HCT116 (cell line): ENCODE measurements around the gene AXIN1.

Experiments used
- ELF1 ChIP-seq: IDR thresholded peaks from 2 replicates; pipeline ENCODE4 v1.6.1; 2012; ENCODE audit warnings: low read depth, borderline replicate concordance
- EZH2phosphoT487 ChIP-seq: fragments of 200-600 bp; IDR thresholded peaks from 2 replicates; pipeline ENCODE4 v1.6.1; 2018; ENCODE audit warnings: antibody characterized with exemption, borderline replicate concordance
- FOSL1 ChIP-seq: IDR thresholded peaks from 2 replicates; pipeline ENCODE4 v1.6.1; 2012; ENCODE audit warnings: low read depth
- POLR2A ChIP-seq: IDR thresholded peaks from 2 replicates; pipeline ENCODE4 v1.7.0; 2011; ENCODE audit warnings: borderline replicate concordance; ENCODE audit not compliant: insufficient read depth, insufficient read length; ENCODE audit errors: extremely low read depth
- POLR2AphosphoS5 ChIP-seq: IDR thresholded peaks from 2 replicates; pipeline ENCODE4 v1.6.1; 2011; ENCODE audit warnings: mild to moderate bottlenecking, low read depth, low read length, moderate library complexity
- SRF ChIP-seq: IDR thresholded peaks from 2 replicates; pipeline ENCODE4 v1.6.1; 2012; ENCODE audit warnings: low read depth
- YY1 ChIP-seq: IDR thresholded peaks from 2 replicates; pipeline ENCODE4 v1.6.1; 2011; ENCODE audit warnings: low read length, low read depth, moderate library complexity, mild to moderate bottlenecking; ENCODE audit not compliant: insufficient replicate concordance; ENCODE audit errors: extremely low read depth
- TF ChIP-seq, protein P1 (sequence below), 3 experiments: fragments of 200-600 bp in 1 of 3; sonication (generic) in 1 of 3; IDR thresholded peaks in 2 of 3; conservative IDR thresholded peaks in 1 of 3; 2 replicates each; pipeline ENCODE4 v1.5.1; 2012 to 2017; ENCODE audit warnings: low read depth in 2 of 3, low read length in 2 of 3, antibody characterized with exemption in 1 of 3, borderline replicate concordance in 1 of 3, control low read depth in 1 of 3, mild to moderate bottlenecking in 1 of 3, mixed read lengths in 1 of 3, mixed run types in 1 of 3, moderate library complexity in 1 of 3; ENCODE audit not compliant: insufficient read depth in 1 of 3
- TF ChIP-seq, protein P2 (sequence below): IDR thresholded peaks from 2 replicates; pipeline ENCODE4 v1.6.1; 2012; ENCODE audit warnings: low read depth

DNA sequence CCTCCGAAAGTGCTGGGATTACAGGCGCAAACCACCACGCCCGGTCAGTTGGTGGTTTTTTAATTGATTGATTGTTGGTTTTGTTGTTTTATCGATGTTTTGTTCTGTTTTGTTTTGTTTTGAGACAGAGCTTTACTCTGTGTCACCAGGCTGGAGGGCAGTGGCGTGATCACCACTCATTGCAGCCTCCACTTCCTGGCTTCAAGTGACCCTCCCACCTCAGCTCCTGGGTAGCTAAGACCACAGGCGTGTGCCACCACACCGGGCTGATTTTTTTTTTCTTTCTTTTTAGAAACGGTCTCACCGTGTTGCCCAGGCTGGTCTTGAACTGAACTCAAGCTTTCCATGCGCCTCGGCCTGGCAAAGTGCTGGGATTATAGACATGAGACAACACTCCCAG lies 105.5 kb downstream of the AXIN1 start:
- TF ChIP-seq, protein P1, sequence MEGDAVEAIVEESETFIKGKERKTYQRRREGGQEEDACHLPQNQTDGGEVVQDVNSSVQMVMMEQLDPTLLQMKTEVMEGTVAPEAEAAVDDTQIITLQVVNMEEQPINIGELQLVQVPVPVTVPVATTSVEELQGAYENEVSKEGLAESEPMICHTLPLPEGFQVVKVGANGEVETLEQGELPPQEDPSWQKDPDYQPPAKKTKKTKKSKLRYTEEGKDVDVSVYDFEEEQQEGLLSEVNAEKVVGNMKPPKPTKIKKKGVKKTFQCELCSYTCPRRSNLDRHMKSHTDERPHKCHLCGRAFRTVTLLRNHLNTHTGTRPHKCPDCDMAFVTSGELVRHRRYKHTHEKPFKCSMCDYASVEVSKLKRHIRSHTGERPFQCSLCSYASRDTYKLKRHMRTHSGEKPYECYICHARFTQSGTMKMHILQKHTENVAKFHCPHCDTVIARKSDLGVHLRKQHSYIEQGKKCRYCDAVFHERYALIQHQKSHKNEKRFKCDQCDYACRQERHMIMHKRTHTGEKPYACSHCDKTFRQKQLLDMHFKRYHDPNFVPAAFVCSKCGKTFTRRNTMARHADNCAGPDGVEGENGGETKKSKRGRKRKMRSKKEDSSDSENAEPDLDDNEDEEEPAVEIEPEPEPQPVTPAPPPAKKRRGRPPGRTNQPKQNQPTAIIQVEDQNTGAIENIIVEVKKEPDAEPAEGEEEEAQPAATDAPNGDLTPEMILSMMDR (IDR thresholded peaks at IDR 0.05 in 2 of 3, conservative IDR thresholded peaks at IDR 0.05 in 1 of 3; ENCODE audit: borderline replicate concordance in 1 of 3, insufficient read depth in 1 of 3, low read depth in 2 of 3, low read length in 2 of 3): no peak
- no peak for TF ChIP-seq ELF1
- no peak for TF ChIP-seq POLR2AphosphoS5
- TF ChIP-seq EZH2phosphoT487: no peak
- TF ChIP-seq YY1: no peak
- no peak for TF ChIP-seq FOSL1
- no peak for TF ChIP-seq POLR2A
- no peak for TF ChIP-seq SRF
- TF ChIP-seq, protein P2, sequence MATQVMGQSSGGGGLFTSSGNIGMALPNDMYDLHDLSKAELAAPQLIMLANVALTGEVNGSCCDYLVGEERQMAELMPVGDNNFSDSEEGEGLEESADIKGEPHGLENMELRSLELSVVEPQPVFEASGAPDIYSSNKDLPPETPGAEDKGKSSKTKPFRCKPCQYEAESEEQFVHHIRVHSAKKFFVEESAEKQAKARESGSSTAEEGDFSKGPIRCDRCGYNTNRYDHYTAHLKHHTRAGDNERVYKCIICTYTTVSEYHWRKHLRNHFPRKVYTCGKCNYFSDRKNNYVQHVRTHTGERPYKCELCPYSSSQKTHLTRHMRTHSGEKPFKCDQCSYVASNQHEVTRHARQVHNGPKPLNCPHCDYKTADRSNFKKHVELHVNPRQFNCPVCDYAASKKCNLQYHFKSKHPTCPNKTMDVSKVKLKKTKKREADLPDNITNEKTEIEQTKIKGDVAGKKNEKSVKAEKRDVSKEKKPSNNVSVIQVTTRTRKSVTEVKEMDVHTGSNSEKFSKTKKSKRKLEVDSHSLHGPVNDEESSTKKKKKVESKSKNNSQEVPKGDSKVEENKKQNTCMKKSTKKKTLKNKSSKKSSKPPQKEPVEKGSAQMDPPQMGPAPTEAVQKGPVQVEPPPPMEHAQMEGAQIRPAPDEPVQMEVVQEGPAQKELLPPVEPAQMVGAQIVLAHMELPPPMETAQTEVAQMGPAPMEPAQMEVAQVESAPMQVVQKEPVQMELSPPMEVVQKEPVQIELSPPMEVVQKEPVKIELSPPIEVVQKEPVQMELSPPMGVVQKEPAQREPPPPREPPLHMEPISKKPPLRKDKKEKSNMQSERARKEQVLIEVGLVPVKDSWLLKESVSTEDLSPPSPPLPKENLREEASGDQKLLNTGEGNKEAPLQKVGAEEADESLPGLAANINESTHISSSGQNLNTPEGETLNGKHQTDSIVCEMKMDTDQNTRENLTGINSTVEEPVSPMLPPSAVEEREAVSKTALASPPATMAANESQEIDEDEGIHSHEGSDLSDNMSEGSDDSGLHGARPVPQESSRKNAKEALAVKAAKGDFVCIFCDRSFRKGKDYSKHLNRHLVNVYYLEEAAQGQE: no peak
